NCI-H2081 treated with DMSO at 0.1 percent for 48 hours (cell line): Measurements from ENCODE around the gene REV3L.
A peak's percentile ranks its signal among the peaks of the same experiment; 100 is the strongest.
"Not testable (repeated sequence)": the region's sequence is repeated elsewhere in the genome, so short reads cannot be mapped to it uniquely, and the experiment has no call there.

Experiments used
- DNase-seq: peaks from one replicate; lab custom pipeline; 2025; lab: John Stamatoyannopoulos, UW

Gene REV3L

GRCh38 chr6:111492499-111492898, 9.5 kb upstream of the REV3L start:
- no peak for DNase-seq

- no peak for DNase-seq
Measured at GRCh38 chr6:111490067-111490466, 7.0 kb upstream of the REV3L start.

GRCh38 chr6:111487661-111488060, 4.6 kb upstream of the REV3L start:
- DNase-seq: no peak

GRCh38 chr6:111486921-111487320, 3.9 kb upstream of the REV3L start:
- DNase-seq: no peak

GRCh38 chr6:111486475-111486874, 3.5 kb upstream of the REV3L start:
- DNase-seq: no peak

GRCh38 chr6:111485342-111485741, 2.3 kb upstream of the REV3L start:
- no peak for DNase-seq

- no peak for DNase-seq
Measured at GRCh38 chr6:111484633-111484930, 1.6 kb upstream of the REV3L start.

- peak; percentile 66 for DNase-seq
Measured at GRCh38 chr6:111483736-111484632, 966 bp upstream of the REV3L start.

- DNase-seq: no peak
Measured at GRCh38 chr6:111482188-111482958, 645 bp downstream of the REV3L start.

- no peak for DNase-seq
Measured at GRCh38 chr6:111481836-111482187, 1.2 kb downstream of the REV3L start.

- DNase-seq: no peak
Measured at GRCh38 chr6:111480988-111481822, 1.8 kb downstream of the REV3L start.

GRCh38 chr6:111478749-111479148, 4.3 kb downstream of the REV3L start:
- no peak for DNase-seq

- no peak for DNase-seq
Measured at GRCh38 chr6:111478064-111478476, 4.9 kb downstream of the REV3L start.

GRCh38 chr6:111477481-111477938, 5.5 kb downstream of the REV3L start:
- no peak for DNase-seq

GRCh38 chr6:111476061-111476460, 7.0 kb downstream of the REV3L start:
- not testable (repeated sequence) for DNase-seq

- DNase-seq: no peak
Measured at GRCh38 chr6:111474771-111475170, 8.2 kb downstream of the REV3L start.

- DNase-seq: no peak
Measured at GRCh38 chr6:111474106-111474505, 8.9 kb downstream of the REV3L start.

GRCh38 chr6:111472933-111473435, 10.0 kb downstream of the REV3L start:
- no peak for DNase-seq

GRCh38 chr6:111471958-111472357, 11.1 kb downstream of the REV3L start:
- DNase-seq: no peak

- no peak for DNase-seq
Measured at GRCh38 chr6:111471533-111471932, 11.5 kb downstream of the REV3L start.

- DNase-seq: no peak
Measured at GRCh38 chr6:111470991-111471390, 12.0 kb downstream of the REV3L start.

- DNase-seq: no peak
Measured at GRCh38 chr6:111469543-111469942, 13.5 kb downstream of the REV3L start.
